Prostate gland (tissue), 2 donors: ENCODE results near the gene RFWD3. TPM values are rescaled to one million over a fixed set of nuclear protein-coding genes. Genes with fewer than 3 reads are reported as not detected.

Experiments
- DNase-seq: peaks from one replicate; pipeline ENCODE4 v3.0.0-alpha.2; 2019; ENCODE audit warnings: low spot score
- H3K27ac ChIP-seq, 2 donors: fragments of 200-600 bp; sonication (generic); 2 replicates each; pipeline ENCODE4 v1.5.1; 2017 to 2019
- H3K27me3 ChIP-seq: fragments of 200-600 bp; sonication (generic); replicated peaks from 2 replicates; pipeline ENCODE4 v1.5.1; 2019; ENCODE audit not compliant: insufficient read depth
- H3K36me3 ChIP-seq, 2 donors: fragments of 200-600 bp; sonication (generic); 1 replicate in 1 of 2; 2 replicates in 1 of 2; pipeline versions ENCODE4 v1.5.1 to v1.8.1; 2017 to 2019
- H3K4me1 ChIP-seq: fragments of 200-600 bp; sonication (generic); replicated peaks from 2 replicates; pipeline ENCODE4 v1.5.1; 2019
- H3K4me3 ChIP-seq, 2 donors: fragments of 200-600 bp; sonication (generic); 2 replicates each; pipeline ENCODE4 v1.5.1; 2017 to 2019
- H3K9me3 ChIP-seq: fragments of 200-600 bp; sonication (generic); 2 replicates; pipeline ENCODE4 v1.5.1; 2017
- POLR2A ChIP-seq: fragments of 450-650 bp; IDR thresholded peaks from one replicate; pipeline ENCODE4 v1.6.1; 2016; ENCODE audit warnings: antibody characterized with exemption, mild to moderate bottlenecking
- POLR2AphosphoS5 ChIP-seq: sonication (generic); formaldehyde crosslinking; IDR thresholded peaks from one replicate; pipeline ENCODE4 v1.6.1; 2017; ENCODE audit warnings: antibody characterized with exemption
- WGBS: methylation state at CpG from one replicate; pipeline ENCODE4 v1.1.5; 2018; 5-methylcytosine and 5-hydroxymethylcytosine counted together
- intact Hi-C: fragments of 100-400 bp; cut with DNase I; formaldehyde crosslinking; loops from one replicate; pipeline ENCODE4 v1.14.2; 2022
- total RNA-seq, 2 donors: library from RNA; depleted of rRNA; stranded (reverse); fragments of >200 nt; gene quantifications; one replicate each; pipeline ENCODE4 v1.1.0, GENCODE V29; 2016
- TF ChIP-seq, protein P1 (sequence below), 4 experiments: fragments of 200-600 bp in 2 of 4; fragments of 450-650 bp in 2 of 4; sonication (generic) in 2 of 4; IDR thresholded peaks; 1 replicate in 3 of 4; 2 replicates in 1 of 4; pipeline ENCODE4 v1.5.1; 2016 to 2019; ENCODE audit warnings: antibody characterized with exemption in 4 of 4, mild to moderate bottlenecking in 2 of 4, moderate library complexity in 2 of 4

Gene RFWD3
- total RNA-seq, 2 donors from 2014 or later, result 15.7 to 36.9 TPM

DNA sequence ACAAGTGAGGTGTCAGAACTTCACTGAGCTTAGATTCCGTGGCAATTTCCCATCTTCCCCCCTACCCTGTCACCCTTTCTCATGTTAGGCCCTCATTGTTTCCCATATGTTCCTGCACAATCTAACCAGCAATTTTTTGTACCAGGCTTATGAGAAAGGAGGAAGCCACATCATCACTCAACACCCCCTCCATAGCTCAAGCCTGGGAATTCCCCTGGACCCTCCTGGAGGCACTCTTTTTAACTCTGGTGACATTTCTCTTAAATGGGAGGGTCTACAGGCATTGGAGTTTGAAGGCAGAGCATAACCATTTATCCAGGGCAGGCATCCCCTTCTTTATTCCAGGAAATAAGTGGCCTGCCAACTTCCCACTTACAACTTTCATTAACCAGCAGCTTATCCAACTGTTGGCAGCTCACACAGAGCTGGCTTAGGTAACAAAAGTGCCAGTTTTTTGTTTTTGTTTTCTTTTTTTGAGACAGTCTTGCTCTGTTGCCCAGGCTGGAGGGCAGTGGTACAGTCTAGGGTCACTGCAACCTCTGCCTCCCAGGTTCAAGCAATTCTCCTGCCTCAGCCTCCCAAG lies 49.4 kb downstream of the RFWD3 start:
- Histone ChIP-seq H3K4me1 (no peaks in the 10 kb centered on the region), H3K27me3 (no peaks in the 10 kb centered on the region), H3K4me3 (no peak overlapping the region), H3K36me3 (no peaks in the 10 kb centered on the region), H3K27ac (no peak overlapping the region), H3K9me3 (no peaks in the 10 kb centered on the region)
- TF ChIP-seq, protein P1, sequence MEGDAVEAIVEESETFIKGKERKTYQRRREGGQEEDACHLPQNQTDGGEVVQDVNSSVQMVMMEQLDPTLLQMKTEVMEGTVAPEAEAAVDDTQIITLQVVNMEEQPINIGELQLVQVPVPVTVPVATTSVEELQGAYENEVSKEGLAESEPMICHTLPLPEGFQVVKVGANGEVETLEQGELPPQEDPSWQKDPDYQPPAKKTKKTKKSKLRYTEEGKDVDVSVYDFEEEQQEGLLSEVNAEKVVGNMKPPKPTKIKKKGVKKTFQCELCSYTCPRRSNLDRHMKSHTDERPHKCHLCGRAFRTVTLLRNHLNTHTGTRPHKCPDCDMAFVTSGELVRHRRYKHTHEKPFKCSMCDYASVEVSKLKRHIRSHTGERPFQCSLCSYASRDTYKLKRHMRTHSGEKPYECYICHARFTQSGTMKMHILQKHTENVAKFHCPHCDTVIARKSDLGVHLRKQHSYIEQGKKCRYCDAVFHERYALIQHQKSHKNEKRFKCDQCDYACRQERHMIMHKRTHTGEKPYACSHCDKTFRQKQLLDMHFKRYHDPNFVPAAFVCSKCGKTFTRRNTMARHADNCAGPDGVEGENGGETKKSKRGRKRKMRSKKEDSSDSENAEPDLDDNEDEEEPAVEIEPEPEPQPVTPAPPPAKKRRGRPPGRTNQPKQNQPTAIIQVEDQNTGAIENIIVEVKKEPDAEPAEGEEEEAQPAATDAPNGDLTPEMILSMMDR (IDR thresholded peaks at IDR 0.05), result no peak
- TF ChIP-seq POLR2AphosphoS5 (no peak), POLR2A (no peak)
- no peak for DNase-seq
- 96% methylated on average over 1 of the region's 1 CpG for WGBS
- intact Hi-C loops, result no loop called here

DNA sequence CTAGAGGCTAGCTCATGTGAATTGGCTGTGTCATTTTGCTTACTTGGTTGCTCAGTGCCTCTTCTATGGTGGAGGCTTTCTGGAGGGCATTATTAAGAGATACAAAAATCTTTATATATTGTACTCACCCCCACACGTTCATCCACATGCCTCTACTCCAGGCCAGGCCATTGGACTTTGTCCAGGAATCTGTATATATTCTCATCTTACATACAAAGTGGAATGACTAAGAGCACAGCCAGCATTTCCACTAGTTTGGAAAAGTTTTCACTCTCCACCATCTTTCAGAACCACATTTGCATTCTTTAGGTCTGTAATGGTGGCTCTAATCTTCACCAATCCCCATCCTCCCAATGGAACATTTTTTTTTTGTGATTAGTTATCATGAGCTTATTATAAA lies 55.0 kb downstream of the RFWD3 start:
- no peak overlapping the region for H3K27ac ChIP-seq
- WGBS, result 59% methylated on average over 1 of the region's 1 CpG
- no peak overlapping the region for H3K4me3 ChIP-seq
- H3K9me3 ChIP-seq, result no peaks in the 10 kb centered on the region
- H3K4me1 ChIP-seq, result no peaks in the 10 kb centered on the region
- H3K27me3 ChIP-seq, result no peaks in the 10 kb centered on the region
- intact Hi-C loops, result no loop called here
- no peak for TF ChIP-seq POLR2A
- TF ChIP-seq, protein P1 (IDR thresholded peaks at IDR 0.05), result no peak
- no peak for TF ChIP-seq POLR2AphosphoS5
- DNase-seq, result no peak
- no peaks in the 10 kb centered on the region for H3K36me3 ChIP-seq

DNA sequence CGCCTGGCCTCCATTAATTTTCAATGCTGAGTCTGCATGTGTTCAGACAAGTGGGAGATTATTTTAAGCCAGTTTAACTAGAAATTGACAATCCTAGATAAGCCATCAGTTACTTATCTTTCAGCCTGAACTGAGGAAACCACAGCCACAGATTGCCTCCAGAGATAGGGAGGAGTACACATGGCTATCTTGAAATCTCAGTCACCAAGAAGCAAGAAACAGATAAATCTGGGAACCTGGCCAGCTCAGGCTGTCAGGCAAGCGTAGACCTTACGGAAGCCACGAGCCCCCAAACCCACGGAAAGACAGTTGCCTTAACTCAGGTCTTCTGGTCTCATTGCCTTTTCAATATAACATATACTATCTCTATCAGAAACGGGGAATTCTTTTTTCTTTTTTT lies 57.7 kb downstream of the RFWD3 start:
- WGBS, result 53% methylated on average over 6 of the region's 6 CpGs

DNA sequence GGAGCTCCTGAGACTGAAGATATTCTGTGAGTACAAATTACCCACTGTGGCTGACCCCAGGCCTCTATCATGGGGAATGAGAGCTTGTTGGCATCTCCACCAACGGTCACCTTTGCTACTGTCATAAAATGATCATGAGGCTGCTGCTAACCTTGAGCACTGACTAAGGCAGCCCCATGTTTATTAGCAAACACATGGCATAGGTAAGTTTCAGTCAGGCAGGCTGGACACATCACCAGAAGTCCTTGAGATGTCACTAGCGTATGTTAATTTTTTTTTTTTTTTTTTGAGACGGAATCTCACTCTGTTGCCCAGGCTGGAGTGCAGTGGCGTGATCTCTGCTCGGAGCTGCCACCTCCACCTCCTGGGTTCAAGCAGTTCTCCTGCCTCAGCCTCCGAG lies 58.3 kb downstream of the RFWD3 start:
- no peak overlapping the region for H3K27ac ChIP-seq
- 79% methylated on average over 6 of the region's 6 CpGs for WGBS
- no peak for DNase-seq
- intact Hi-C loops, result no loop called here
- TF ChIP-seq POLR2AphosphoS5, result no peak
- TF ChIP-seq POLR2A, result no peak
- TF ChIP-seq, protein P1 (IDR thresholded peaks at IDR 0.05), result no peak
- no peaks in the 10 kb centered on the region for H3K36me3 ChIP-seq
- no peak overlapping the region for H3K4me3 ChIP-seq
- no peaks in the 10 kb centered on the region for H3K9me3 ChIP-seq
- H3K4me1 ChIP-seq, result peaks cover 5% of the 10 kb centered on the region
- H3K27me3 ChIP-seq, result no peaks in the 10 kb centered on the region

More for the DNA sequence above, 57.7 kb downstream of the RFWD3 start:
- TF ChIP-seq POLR2AphosphoS5 (no peak), POLR2A (no peak)
- TF ChIP-seq, protein P1 (IDR thresholded peaks at IDR 0.05), result no peak
- no peak overlapping the region for H3K4me3 ChIP-seq
- DNase-seq, result no peak
- H3K36me3 ChIP-seq, result no peaks in the 10 kb centered on the region
- no peaks in the 10 kb centered on the region for H3K9me3 ChIP-seq
- H3K4me1 ChIP-seq, result peaks cover 5% of the 10 kb centered on the region
- intact Hi-C loops, result no loop called here
- H3K27me3 ChIP-seq, result no peaks in the 10 kb centered on the region
- H3K27ac ChIP-seq, result no peak overlapping the region

DNA sequence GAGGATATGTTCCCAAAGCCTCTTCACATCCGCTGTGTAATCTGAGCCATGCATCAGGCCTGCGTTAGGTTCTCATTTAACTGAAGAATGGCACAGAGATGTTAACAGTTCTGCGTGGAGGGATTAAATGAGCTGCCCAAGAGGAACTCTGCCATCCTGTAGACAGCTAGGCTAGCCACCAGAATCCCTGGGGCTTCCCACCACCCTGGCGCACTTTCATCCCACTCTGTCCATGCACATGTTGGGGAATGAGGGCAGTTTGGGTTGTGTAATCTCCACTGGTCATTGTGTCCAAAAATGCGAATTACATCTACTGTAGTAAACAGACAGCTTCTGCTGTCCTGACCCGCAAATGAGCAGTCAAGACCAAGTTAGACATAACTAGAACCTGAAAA lies 58.7 kb downstream of the RFWD3 start:
- intact Hi-C loops, result no loop called here

More for the DNA sequence above, 58.7 kb downstream of the RFWD3 start:
- Histone ChIP-seq H3K4me1 (peaks cover 5% of the 10 kb centered on the region), H3K27me3 (no peaks in the 10 kb centered on the region), H3K27ac (no peak overlapping the region), H3K36me3 (no peaks in the 10 kb centered on the region), H3K9me3 (no peaks in the 10 kb centered on the region), H3K4me3 (no peak overlapping the region)
- WGBS, result 62% methylated on average over 6 of the region's 6 CpGs
- no peak for TF ChIP-seq POLR2AphosphoS5
- TF ChIP-seq, protein P1 (IDR thresholded peaks at IDR 0.05), result no peak
- TF ChIP-seq POLR2A, result no peak
- DNase-seq, result no peak
